Nephron progenitor cell (in vitro differentiated cells): ENCODE data around the gene NR6A1.

Experiments
- DNase-seq: peaks from one replicate; pipeline ENCODE4 v3.0.0; 2021
- H3K27ac Mint-ChIP-seq: 2 replicates; pipeline ENCODE4 v1.8.0; 2021; ENCODE audit warnings: mild to moderate bottlenecking, moderate library complexity, mixed read lengths
- H3K27me3 Mint-ChIP-seq: 2 replicates; pipeline ENCODE4 v1.8.0; 2021; ENCODE audit warnings: mild to moderate bottlenecking, low read depth, mixed read lengths; ENCODE audit not compliant: poor library complexity
- H3K36me3 Mint-ChIP-seq: 2 replicates; pipeline ENCODE4 v1.8.0; 2021; ENCODE audit warnings: low read depth, mixed read lengths
- H3K4me1 Mint-ChIP-seq: 2 replicates; pipeline ENCODE4 v1.8.0; 2021; ENCODE audit warnings: mixed read lengths
- H3K4me3 Mint-ChIP-seq: 2 replicates; pipeline ENCODE4 v1.8.0; 2021; ENCODE audit warnings: mild to moderate bottlenecking, moderate library complexity, mixed read lengths
- H3K9me3 Mint-ChIP-seq: 2 replicates; pipeline ENCODE4 v1.8.0; 2021; ENCODE audit warnings: mild to moderate bottlenecking, moderate library complexity, mixed read lengths
- CTCF ChIP-seq: fragments of 200-600 bp; sonication (generic); IDR thresholded peaks from 2 replicates; pipeline ENCODE4 v1.5.0; 2021; ENCODE audit warnings: antibody characterized with exemption

The NR6A1 gene

GRCh38 chr9:124749781-124750180 is 21.3 kb downstream of the NR6A1 start:
- no peak for DNase-seq
- Mint-ChIP-seq H3K4me3 (no peak overlapping the region), H3K4me1 (peaks cover 20% of the 10 kb centered on the region), H3K9me3 (no peaks in the 10 kb centered on the region), H3K27me3 (no peaks in the 10 kb centered on the region), H3K36me3 (peaks cover 13% of the 10 kb centered on the region), H3K27ac (no peak overlapping the region)
- TF ChIP-seq CTCF = no peak

GRCh38 chr9:124749284-124749683 is 21.8 kb downstream of the NR6A1 start:
- no peak overlapping the region for H3K4me3 Mint-ChIP-seq
- DNase-seq = no peak
- peaks cover 15% of the 10 kb centered on the region for H3K4me1 Mint-ChIP-seq

GRCh38 chr9:124747065-124747464 is 24.0 kb downstream of the NR6A1 start:
- Mint-ChIP-seq H3K4me1 (peaks cover 13% of the 10 kb centered on the region), H3K27me3 (no peaks in the 10 kb centered on the region), H3K4me3 (no peak overlapping the region), H3K27ac (no peak overlapping the region), H3K36me3 (peaks cover 16% of the 10 kb centered on the region), H3K9me3 (no peaks in the 10 kb centered on the region)
- no peak for TF ChIP-seq CTCF
- no peak for DNase-seq

More at GRCh38 chr9:124749284-124749683, 21.8 kb downstream of the NR6A1 start:
- H3K36me3 Mint-ChIP-seq = peaks cover 13% of the 10 kb centered on the region
- H3K9me3 Mint-ChIP-seq = no peaks in the 10 kb centered on the region
- TF ChIP-seq CTCF = no peak
- no peaks in the 10 kb centered on the region for H3K27me3 Mint-ChIP-seq
- H3K27ac Mint-ChIP-seq = no peak overlapping the region

GRCh38 chr9:124743686-124744348 is 27.3 kb downstream of the NR6A1 start:
- H3K36me3 Mint-ChIP-seq = peaks cover 28% of the 10 kb centered on the region
- H3K27ac Mint-ChIP-seq = no peak overlapping the region
- no peak overlapping the region for H3K4me3 Mint-ChIP-seq
- H3K27me3 Mint-ChIP-seq = no peaks in the 10 kb centered on the region
- no peak for DNase-seq
- H3K9me3 Mint-ChIP-seq = peaks cover 4% of the 10 kb centered on the region
- TF ChIP-seq CTCF = no peak
- peaks cover 13% of the 10 kb centered on the region for H3K4me1 Mint-ChIP-seq

GRCh38 chr9:124742940-124743339 is 28.2 kb downstream of the NR6A1 start:
- Mint-ChIP-seq H3K36me3 (peaks cover 34% of the 10 kb centered on the region), H3K4me3 (no peak overlapping the region), H3K27ac (peak overlapping the region; percentile 90), H3K9me3 (peaks cover 4% of the 10 kb centered on the region), H3K4me1 (peaks cover 13% of the 10 kb centered on the region), H3K27me3 (no peaks in the 10 kb centered on the region)
- no peak for TF ChIP-seq CTCF
- DNase-seq = no peak

- Mint-ChIP-seq H3K27me3 (no peaks in the 10 kb centered on the region), H3K27ac (no peak overlapping the region)
These were observed 29.4 kb downstream of the NR6A1 start for GRCh38 chr9:124741662-124742061.

More at GRCh38 chr9:124741662-124742061, 29.4 kb downstream of the NR6A1 start:
- no peak overlapping the region for H3K4me3 Mint-ChIP-seq
- H3K4me1 Mint-ChIP-seq = peaks cover 5% of the 10 kb centered on the region
- DNase-seq = no peak
- TF ChIP-seq CTCF = no peak
- H3K36me3 Mint-ChIP-seq = peaks cover 42% of the 10 kb centered on the region
- peaks cover 4% of the 10 kb centered on the region for H3K9me3 Mint-ChIP-seq
